SK-N-DZ (cell line): ENCODE data around the gene SPRR3.
"Not testable (repeated sequence)": the region's sequence is repeated elsewhere in the genome, so short reads cannot be mapped to it uniquely, and the experiment has no call there.

Experiments
- DNase-seq: peaks from one replicate; pipeline ENCODE4 v3.0.0-alpha.2; 2015; ENCODE audit warnings: low spot score

Gene SPRR3

GRCh38 chr1:152983234-152983633, 18.3 kb upstream of the SPRR3 start:
- DNase-seq = no peak

- DNase-seq = no peak
Observed at GRCh38 chr1:152983743-152984142, 17.8 kb upstream of the SPRR3 start, which contains the start of gene SPRR1A. TSS of gene SPRR1A (plus strand) at chr1:152984081. CDS start at chr1:152985231, 1,150 bp downstream.

GRCh38 chr1:152986578-152986977, 15.0 kb upstream of the SPRR3 start:
- DNase-seq = no peak

- DNase-seq = no peak
Observed at GRCh38 chr1:152993186-152993585, 8.4 kb upstream of the SPRR3 start.

GRCh38 chr1:152995842-152996241, 5.7 kb upstream of the SPRR3 start:
- no peak for DNase-seq

GRCh38 chr1:152996633-152997400, 4.7 kb upstream of the SPRR3 start:
- no peak for DNase-seq

- DNase-seq = no peak
Observed at GRCh38 chr1:152997901-152998300, 3.6 kb upstream of the SPRR3 start.

GRCh38 chr1:152998476-152998875, 3.1 kb upstream of the SPRR3 start:
- DNase-seq = no peak

- no peak for DNase-seq
Observed at GRCh38 chr1:152999818-153000217, 1.7 kb upstream of the SPRR3 start.

GRCh38 chr1:153000294-153000693, 1.3 kb upstream of the SPRR3 start:
- DNase-seq = no peak

GRCh38 chr1:153011235-153011758, 9.7 kb downstream of the SPRR3 start:
- DNase-seq = not testable (repeated sequence)

GRCh38 chr1:153021829-153022228, 20.3 kb downstream of the SPRR3 start:
- not testable (repeated sequence) for DNase-seq

GRCh38 chr1:153022340-153022739, 20.8 kb downstream of the SPRR3 start:
- DNase-seq = not testable (repeated sequence)

- DNase-seq = no peak
Observed at GRCh38 chr1:153023109-153023508, 21.6 kb downstream of the SPRR3 start.

GRCh38 chr1:153024413-153024812, 22.9 kb downstream of the SPRR3 start:
- DNase-seq = no peak

- no peak for DNase-seq
Observed at GRCh38 chr1:153025797-153026196, 24.2 kb downstream of the SPRR3 start.

- DNase-seq = no peak
Observed at GRCh38 chr1:153028766-153029165, 27.2 kb downstream of the SPRR3 start.

GRCh38 chr1:153030895-153031294, 29.3 kb downstream of the SPRR3 start, which contains the start of gene SPRR1B:
TSS of gene SPRR1B (plus strand) at chr1:153031203. CDS start at chr1:153032346, 1,143 bp downstream.
- no peak for DNase-seq

- no peak for DNase-seq
Observed at GRCh38 chr1:153032073-153032472, 30.5 kb downstream of the SPRR3 start.

GRCh38 chr1:153032677-153033308, 31.2 kb downstream of the SPRR3 start:
- DNase-seq = no peak

GRCh38 chr1:153035211-153035610, 33.7 kb downstream of the SPRR3 start:
- DNase-seq = no peak

GRCh38 chr1:153040950-153041631, 39.5 kb downstream of the SPRR3 start, which contains the start of gene SPRR2D:
TSS of gene SPRR2D (minus strand) at chr1:153041120. CDS start at chr1:153040346, 774 bp downstream.
- DNase-seq = no peak
